ENCODE data around the gene MCRIP2.

The MCRIP2 gene

GRCh38 chr16:633336-634050 is 8.1 kb upstream of the MCRIP2 start:
- no peak for DNase-seq

GRCh38 chr16:634051-634670 is 7.5 kb upstream of the MCRIP2 start:
- no peak for DNase-seq

- DNase-seq, result no peak
Measured at GRCh38 chr16:634996-635395, 6.6 kb upstream of the MCRIP2 start.

GRCh38 chr16:635573-636205 is 5.9 kb upstream of the MCRIP2 start:
- DNase-seq, result no peak

DNA sequence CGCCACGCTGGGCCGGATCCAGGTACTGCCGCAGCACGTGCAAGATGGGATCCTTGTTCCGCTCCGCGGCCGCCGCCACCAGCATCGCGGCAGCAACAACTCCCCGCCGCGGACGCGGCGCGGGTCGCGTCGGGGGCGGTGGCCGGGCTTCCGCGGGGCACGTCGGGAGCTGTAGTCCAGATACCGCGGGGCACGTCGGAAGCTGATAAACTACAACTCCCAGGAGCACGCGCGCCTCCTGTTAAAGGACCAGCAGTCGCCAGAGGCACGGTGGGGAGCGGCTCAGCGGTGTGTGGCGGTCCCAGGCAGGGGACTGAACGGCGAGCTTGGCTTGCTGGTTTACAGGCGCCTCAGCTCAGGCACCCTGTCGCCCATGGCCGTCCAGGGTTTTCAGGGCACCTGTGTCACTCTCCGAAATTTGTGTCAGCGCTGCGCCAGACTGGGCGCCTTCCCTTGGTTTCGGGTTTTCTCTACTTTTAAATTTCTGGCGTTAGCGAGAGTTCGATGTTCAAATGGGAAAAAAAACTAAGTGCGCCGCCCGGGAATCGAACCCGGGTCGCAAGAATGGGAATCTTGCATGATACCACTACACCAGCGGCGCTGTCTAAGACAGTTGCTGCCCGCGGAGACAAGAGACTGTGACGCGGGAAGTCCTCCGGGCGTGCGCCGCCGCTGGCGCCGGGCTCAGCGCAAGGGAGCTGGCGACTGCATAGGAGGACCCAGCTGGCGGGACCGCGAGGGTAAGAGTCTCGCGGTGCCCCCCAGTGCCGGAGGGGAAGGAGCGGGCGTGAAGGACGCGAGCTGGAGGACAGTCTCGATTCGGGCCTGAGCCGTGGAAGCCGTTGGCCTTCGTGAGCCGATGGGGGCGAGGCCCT is 5.2 kb upstream of the MCRIP2 start, which contains the start of gene METTL26:
Gene METTL26, minus strand, starts transcription at position 100 of the 875 bp plus-strand sequence. Its CDS starts 15 bp downstream, at position 85.
- peak; percentile 95 for DNase-seq

GRCh38 chr16:637081-638018 is 4.3 kb upstream of the MCRIP2 start:
- DNase-seq, result peak; percentile 95

- DNase-seq, result no peak
Measured at GRCh38 chr16:638034-638543, 3.5 kb upstream of the MCRIP2 start.

- no peak for DNase-seq
Measured at GRCh38 chr16:638836-639235, 2.8 kb upstream of the MCRIP2 start.

- DNase-seq, result no peak
Measured at GRCh38 chr16:640614-641013, 1.0 kb upstream of the MCRIP2 start.

DNA sequence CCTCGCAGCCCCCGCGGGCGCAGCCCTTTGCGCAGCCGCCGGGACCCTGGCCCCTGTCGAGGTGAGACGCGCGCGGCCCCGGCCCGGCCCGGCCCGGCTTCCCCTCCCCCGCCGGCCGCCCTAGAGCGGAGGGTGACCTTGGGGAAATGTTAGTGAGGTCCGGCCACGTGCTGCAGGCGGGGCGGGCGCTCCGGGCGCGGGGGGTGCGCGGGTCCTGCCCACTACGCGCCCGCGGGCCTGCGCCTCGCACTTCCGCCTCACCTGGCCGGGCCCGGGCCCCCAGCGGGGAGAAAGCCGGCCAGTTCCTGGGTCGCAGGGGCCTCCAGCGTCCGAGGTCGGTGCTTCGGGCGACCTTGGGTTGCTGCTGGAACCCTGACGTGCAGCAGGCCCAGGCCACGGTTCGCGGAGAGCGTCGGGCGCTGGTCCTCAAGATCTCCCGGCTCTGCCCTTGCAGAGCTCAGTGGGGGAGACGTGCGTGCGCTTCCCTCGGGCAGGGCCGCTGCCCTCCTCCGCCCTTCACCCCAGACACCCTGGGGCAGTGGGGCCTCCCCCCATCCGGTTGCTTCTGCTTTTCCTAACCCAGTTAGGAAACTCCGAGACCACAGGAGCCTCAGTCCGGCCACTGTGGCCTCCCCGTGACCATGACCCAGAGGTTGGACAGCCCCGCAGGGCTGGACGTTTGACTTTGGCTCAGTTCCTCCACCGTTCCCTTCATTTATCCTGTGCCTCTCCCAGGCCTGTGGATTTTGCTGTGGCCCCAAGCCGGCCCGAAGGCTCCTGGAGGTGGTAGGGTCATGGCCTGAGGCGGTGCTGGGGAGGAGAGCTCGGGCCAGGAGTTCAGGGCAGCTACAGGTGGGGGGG is 791 bp downstream of the MCRIP2 start:
- peak; percentile 39 for DNase-seq

DNA sequence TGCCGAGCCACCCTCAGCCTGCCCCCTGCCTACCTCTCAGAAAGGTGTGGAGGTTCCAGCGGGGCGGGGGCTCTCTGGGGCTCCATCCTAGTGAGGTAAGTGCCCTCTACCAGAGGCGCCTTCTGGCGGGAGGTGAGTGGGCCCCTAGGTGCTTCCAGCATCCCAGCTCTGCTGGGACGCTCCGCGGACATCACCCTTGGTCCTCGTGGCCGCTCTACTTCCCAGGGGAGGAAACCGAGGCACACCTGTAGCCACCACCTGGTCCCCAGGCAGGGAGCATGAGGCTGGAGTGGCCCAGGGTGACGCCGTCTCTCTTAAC is 1.4 kb downstream of the MCRIP2 start:
- DNase-seq, result no peak

- DNase-seq, result no peak
Measured at GRCh38 chr16:644556-644955, 2.9 kb downstream of the MCRIP2 start.

GRCh38 chr16:645852-646678 is 4.4 kb downstream of the MCRIP2 start:
- no peak for DNase-seq

DNA sequence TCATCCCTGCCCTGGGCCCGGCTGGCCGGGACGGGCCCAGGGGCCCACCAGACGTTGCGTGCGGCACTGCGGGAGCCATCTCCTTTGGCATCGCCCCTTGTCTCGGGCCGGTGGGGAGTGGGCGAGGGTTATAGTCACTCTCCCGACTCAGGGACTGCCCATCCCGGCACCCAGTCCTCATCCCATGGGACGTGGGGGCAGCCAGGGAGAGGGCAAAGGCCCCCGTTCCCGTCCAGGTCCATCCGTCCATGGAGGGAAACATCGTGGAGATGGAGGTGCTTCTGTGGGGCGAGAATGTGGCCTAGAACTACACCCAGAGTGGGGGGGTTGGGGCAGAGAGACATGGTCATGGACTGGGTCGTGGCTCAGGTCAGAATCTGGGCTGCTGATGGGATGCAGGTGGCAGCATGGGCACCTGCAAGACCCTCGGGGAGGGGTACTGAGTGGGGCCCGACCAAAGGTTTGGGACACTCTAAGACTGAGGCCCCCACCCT is 5.1 kb downstream of the MCRIP2 start:
- no peak for DNase-seq

DNA sequence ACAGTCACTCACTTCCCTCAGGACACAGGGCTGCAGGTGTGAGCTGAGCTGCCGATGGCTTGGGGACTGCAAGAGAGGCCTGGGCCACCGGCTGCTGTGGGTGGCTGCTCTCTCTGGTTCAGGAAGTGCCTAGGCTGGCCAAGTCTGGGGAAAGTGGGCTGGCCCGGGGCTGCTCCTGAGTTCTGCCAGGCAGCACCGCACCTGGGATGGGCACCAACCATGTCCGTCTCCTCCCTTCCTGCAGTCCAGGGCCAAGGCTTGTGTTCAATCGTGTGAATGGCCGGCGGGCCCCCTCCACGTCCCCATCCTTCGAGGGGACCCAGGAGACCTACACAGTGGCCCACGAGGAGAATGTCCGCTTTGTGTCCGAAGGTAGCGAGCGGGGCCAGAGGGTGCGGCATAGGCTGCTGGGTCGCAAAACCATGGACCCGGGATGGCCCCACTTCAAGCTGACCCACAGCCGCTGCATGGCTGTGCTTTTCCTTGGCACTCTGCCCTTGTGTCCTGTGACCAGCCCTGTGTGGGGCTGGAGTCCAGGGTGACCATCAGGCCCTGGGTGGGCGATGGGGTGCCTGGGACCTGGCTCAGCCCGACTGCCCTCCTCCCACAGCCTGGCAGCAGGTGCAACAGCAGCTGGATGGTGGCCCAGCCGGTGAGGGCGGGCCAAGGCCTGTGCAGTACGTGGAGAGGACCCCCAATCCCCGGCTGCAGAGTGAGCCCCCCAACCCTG is 5.7 kb downstream of the MCRIP2 start:
- no peak for DNase-seq

GRCh38 chr16:648071-648780 is 6.6 kb downstream of the MCRIP2 start:
- no peak for DNase-seq

GRCh38 chr16:648781-649589 is 7.4 kb downstream of the MCRIP2 start, which contains the start of gene WDR90:
Gene WDR90 (plus strand): TSS chr16:649365. CDS start chr16:649417, 52 bp downstream.
- DNase-seq, result peak; percentile 97
